HepG2 (cell line): ENCODE data around the gene CCSER2. TPM values are rescaled to one million over a fixed set of nuclear protein-coding genes. Genes with fewer than 3 reads are reported as not detected.

Experiments
- DR1 ChIP-seq: sonication (generic); formaldehyde crosslinking; IDR thresholded peaks from 2 replicates; pipeline ENCODE4 v1.8.0; 2021; ENCODE audit warnings: mild to moderate bottlenecking, missing genetic modification reagents, inconsistent platforms
- EHMT2 ChIP-seq: fragments of 200-600 bp; sonication (generic); IDR thresholded peaks from 2 replicates; pipeline ENCODE4 v1.7.0; 2017; ENCODE audit warnings: antibody characterized with exemption, low read depth, low read length, borderline replicate concordance
- GABPA ChIP-seq, 2 experiments: IDR thresholded peaks; 2 replicates each; pipeline ENCODE4 v1.6.1; 2011 to 2016; ENCODE audit warnings: low read depth in 2 of 2, low read length in 1 of 2, missing biosample characterization in 1 of 2, missing genetic modification characterization in 1 of 2
- HMG20B ChIP-seq: conservative IDR thresholded peaks from 2 replicates; pipeline ENCODE4 v1.6.1; 2016; ENCODE audit warnings: missing genetic modification reagents, missing compliant biosample characterization
- IRF1 ChIP-seq: sonication (generic); formaldehyde crosslinking; IDR thresholded peaks from 2 replicates; pipeline ENCODE4 v1.4.0; 2020; ENCODE audit warnings: low read depth, mild to moderate bottlenecking, missing genetic modification reagents
- LBX2 ChIP-seq: sonication (generic); formaldehyde crosslinking; IDR thresholded peaks from 2 replicates; pipeline ENCODE4 v1.5.0; 2020; ENCODE audit warnings: missing genetic modification reagents, mild to moderate bottlenecking, borderline replicate concordance
- MTERF4 ChIP-seq: sonication (generic); formaldehyde crosslinking; IDR thresholded peaks from 2 replicates; pipeline ENCODE4 v1.8.0; 2023; ENCODE audit warnings: mild to moderate bottlenecking, missing genetic modification reagents
- MTF2 ChIP-seq: sonication (generic); formaldehyde crosslinking; IDR thresholded peaks from 2 replicates; pipeline ENCODE4 v1.5.0; 2020; ENCODE audit warnings: missing genetic modification reagents, borderline replicate concordance
- NR2F6 ChIP-seq, 2 experiments: IDR thresholded peaks; 2 replicates each; pipeline ENCODE4 v1.6.1; 2016; ENCODE audit warnings: antibody characterized with exemption in 1 of 2, mild to moderate bottlenecking in 1 of 2
- REXO4 ChIP-seq: sonication (generic); formaldehyde crosslinking; IDR thresholded peaks from 2 replicates; pipeline ENCODE4 v1.8.0; 2022; ENCODE audit warnings: missing genetic modification reagents, mild to moderate bottlenecking, borderline replicate concordance
- RNF2 ChIP-seq: fragments of 450-650 bp; conservative IDR thresholded peaks from 2 replicates; pipeline ENCODE4 v1.6.1; 2016; ENCODE audit warnings: low read depth
- ZMYM4 ChIP-seq: sonication (generic); formaldehyde crosslinking; IDR thresholded peaks from 2 replicates; pipeline ENCODE4 v1.8.1; 2023; ENCODE audit warnings: mild to moderate bottlenecking, missing genetic modification reagents
- ZNF296 ChIP-seq: sonication (generic); formaldehyde crosslinking; conservative IDR thresholded peaks from 2 replicates; pipeline ENCODE4 v1.5.0; 2020; ENCODE audit warnings: mild to moderate bottlenecking, missing genetic modification reagents
- ZNF614 ChIP-seq: IDR thresholded peaks from 2 replicates; pipeline ENCODE4 v1.6.1; 2018; ENCODE audit warnings: missing biosample characterization, missing genetic modification reagents, inconsistent platforms, borderline replicate concordance
- ZNF772 ChIP-seq: sonication (generic); formaldehyde crosslinking; IDR thresholded peaks from 2 replicates; pipeline ENCODE4 v1.5.0; 2020; ENCODE audit warnings: mild to moderate bottlenecking, missing genetic modification reagents
- polyA plus RNA-seq, 8 experiments: library from polyadenylated mRNA; depleted of rRNA in 3 of 8; stranded (reverse) in 7 of 8; unstranded in 1 of 8; fragments of >200 nt; fragmentation: Illumina TruSeq in 4 of 8; extraction: Trizol in 4 of 8; gene quantifications; 2 replicates each; pipeline versions ENCODE4 v1.2.1 to v1.2.3, GENCODE V29; 2011 to 2016; ENCODE audit warnings: low read depth in 4 of 8, missing spikeins in 1 of 8, mixed read lengths in 1 of 8; ENCODE audit not compliant: insufficient read depth in 1 of 8
- total RNA-seq, 5 experiments: library from RNA; depleted of rRNA; stranded (reverse); fragments of >200 nt; fragmentation: Illumina TruSeq; extraction: Trizol; gene quantifications; 2 replicates each; pipeline ENCODE4 v1.2.3, GENCODE V29; 2016; ENCODE audit warnings: low read depth in 1 of 5
- TF ChIP-seq, protein P1 (sequence below): sonication (generic); formaldehyde crosslinking; IDR thresholded peaks from 2 replicates; pipeline ENCODE4 v1.4.0; 2020; ENCODE audit warnings: mild to moderate bottlenecking, missing genetic modification reagents
- TF ChIP-seq, protein P2 (sequence below): sonication (generic); formaldehyde crosslinking; IDR thresholded peaks from 2 replicates; pipeline ENCODE4 v1.4.0; 2020; ENCODE audit warnings: mild to moderate bottlenecking, low read depth, missing genetic modification reagents
- TF ChIP-seq, protein P3 (sequence below): sonication (generic); formaldehyde crosslinking; IDR thresholded peaks from 2 replicates; pipeline ENCODE4 v1.5.1; 2020; ENCODE audit warnings: mild to moderate bottlenecking, missing genetic modification reagents, moderate library complexity
- TF ChIP-seq, protein P4 (sequence below): sonication (generic); formaldehyde crosslinking; IDR thresholded peaks from 2 replicates; pipeline ENCODE4 v1.5.1; 2020; ENCODE audit warnings: mild to moderate bottlenecking, missing genetic modification reagents, moderate library complexity

Gene CCSER2
- total and polyA plus RNA-seq, 2 of the 13 experiments (the other 11 are each of a cell fraction or from before 2014, with no cell fraction given), result 13.3 to 17.2 TPM

- TF ChIP-seq LBX2 (CRISPR knock-in tag), result no peak
- TF ChIP-seq DR1 (CRISPR knock-in tag), result no peak
- TF ChIP-seq, protein P1, sequence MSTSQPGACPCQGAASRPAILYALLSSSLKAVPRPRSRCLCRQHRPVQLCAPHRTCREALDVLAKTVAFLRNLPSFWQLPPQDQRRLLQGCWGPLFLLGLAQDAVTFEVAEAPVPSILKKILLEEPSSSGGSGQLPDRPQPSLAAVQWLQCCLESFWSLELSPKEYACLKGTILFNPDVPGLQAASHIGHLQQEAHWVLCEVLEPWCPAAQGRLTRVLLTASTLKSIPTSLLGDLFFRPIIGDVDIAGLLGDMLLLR (CRISPR knock-in tag), result no peak
- TF ChIP-seq REXO4, result no peak
- TF ChIP-seq, protein P2, sequence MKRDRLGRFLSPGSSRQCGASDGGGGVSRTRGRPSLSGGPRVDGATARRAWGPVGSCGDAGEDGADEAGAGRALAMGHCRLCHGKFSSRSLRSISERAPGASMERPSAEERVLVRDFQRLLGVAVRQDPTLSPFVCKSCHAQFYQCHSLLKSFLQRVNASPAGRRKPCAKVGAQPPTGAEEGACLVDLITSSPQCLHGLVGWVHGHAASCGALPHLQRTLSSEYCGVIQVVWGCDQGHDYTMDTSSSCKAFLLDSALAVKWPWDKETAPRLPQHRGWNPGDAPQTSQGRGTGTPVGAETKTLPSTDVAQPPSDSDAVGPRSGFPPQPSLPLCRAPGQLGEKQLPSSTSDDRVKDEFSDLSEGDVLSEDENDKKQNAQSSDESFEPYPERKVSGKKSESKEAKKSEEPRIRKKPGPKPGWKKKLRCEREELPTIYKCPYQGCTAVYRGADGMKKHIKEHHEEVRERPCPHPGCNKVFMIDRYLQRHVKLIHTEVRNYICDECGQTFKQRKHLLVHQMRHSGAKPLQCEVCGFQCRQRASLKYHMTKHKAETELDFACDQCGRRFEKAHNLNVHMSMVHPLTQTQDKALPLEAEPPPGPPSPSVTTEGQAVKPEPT, result no peak
- TF ChIP-seq GABPA (IDR thresholded peaks at IDR 0.05; ENCODE audit: low read depth, low read length), result no peak
- no peak for TF ChIP-seq GABPA (CRISPR knock-in tag; IDR thresholded peaks at IDR 0.05; ENCODE audit: low read depth)
- TF ChIP-seq MTERF4, result no peak
- TF ChIP-seq HMG20B, result 0 out of 2 replicates have a peak, but pooled peaks have one; percentile 36
- TF ChIP-seq, protein P3, sequence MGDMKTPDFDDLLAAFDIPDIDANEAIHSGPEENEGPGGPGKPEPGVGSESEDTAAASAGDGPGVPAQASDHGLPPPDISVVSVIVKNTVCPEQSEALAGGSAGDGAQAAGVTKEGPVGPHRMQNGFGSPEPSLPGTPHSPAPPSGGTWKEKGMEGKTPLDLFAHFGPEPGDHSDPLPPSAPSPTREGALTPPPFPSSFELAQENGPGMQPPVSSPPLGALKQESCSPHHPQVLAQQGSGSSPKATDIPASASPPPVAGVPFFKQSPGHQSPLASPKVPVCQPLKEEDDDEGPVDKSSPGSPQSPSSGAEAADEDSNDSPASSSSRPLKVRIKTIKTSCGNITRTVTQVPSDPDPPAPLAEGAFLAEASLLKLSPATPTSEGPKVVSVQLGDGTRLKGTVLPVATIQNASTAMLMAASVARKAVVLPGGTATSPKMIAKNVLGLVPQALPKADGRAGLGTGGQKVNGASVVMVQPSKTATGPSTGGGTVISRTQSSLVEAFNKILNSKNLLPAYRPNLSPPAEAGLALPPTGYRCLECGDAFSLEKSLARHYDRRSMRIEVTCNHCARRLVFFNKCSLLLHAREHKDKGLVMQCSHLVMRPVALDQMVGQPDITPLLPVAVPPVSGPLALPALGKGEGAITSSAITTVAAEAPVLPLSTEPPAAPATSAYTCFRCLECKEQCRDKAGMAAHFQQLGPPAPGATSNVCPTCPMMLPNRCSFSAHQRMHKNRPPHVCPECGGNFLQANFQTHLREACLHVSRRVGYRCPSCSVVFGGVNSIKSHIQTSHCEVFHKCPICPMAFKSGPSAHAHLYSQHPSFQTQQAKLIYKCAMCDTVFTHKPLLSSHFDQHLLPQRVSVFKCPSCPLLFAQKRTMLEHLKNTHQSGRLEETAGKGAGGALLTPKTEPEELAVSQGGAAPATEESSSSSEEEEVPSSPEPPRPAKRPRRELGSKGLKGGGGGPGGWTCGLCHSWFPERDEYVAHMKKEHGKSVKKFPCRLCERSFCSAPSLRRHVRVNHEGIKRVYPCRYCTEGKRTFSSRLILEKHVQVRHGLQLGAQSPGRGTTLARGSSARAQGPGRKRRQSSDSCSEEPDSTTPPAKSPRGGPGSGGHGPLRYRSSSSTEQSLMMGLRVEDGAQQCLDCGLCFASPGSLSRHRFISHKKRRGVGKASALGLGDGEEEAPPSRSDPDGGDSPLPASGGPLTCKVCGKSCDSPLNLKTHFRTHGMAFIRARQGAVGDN, result peak; percentile 39; the same call in 1 of the 2 replicates
- TF ChIP-seq NR2F6 (IDR thresholded peaks at IDR 0.05), result peak; percentile 38
- TF ChIP-seq NR2F6 (CRISPR knock-in tag; IDR thresholded peaks at IDR 0.05), result peak; percentile 76
- TF ChIP-seq RNF2, result no peak
- no peak for TF ChIP-seq MTF2 (CRISPR knock-in tag)
- TF ChIP-seq, protein P4, sequence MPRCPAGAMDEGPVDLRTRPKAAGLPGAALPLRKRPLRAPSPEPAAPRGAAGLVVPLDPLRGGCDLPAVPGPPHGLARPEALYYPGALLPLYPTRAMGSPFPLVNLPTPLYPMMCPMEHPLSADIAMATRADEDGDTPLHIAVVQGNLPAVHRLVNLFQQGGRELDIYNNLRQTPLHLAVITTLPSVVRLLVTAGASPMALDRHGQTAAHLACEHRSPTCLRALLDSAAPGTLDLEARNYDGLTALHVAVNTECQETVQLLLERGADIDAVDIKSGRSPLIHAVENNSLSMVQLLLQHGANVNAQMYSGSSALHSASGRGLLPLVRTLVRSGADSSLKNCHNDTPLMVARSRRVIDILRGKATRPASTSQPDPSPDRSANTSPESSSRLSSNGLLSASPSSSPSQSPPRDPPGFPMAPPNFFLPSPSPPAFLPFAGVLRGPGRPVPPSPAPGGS (CRISPR knock-in tag), result no peak
- no peak for TF ChIP-seq ZNF772 (CRISPR knock-in tag)
- TF ChIP-seq IRF1 (CRISPR knock-in tag), result no peak
- TF ChIP-seq ZNF296 (CRISPR knock-in tag), result no peak
- TF ChIP-seq ZMYM4 (CRISPR knock-in tag), result peak; percentile 46; the same call in 1 of the 2 replicates
- TF ChIP-seq EHMT2, result no peak; the same call in 1 of the 2 replicates
- TF ChIP-seq ZNF614 (CRISPR knock-in tag), result no peak
These were observed 195.1 kb downstream of the CCSER2 start (continued) for GRCh38 chr10:84523526-84523925.
